Common myeloid progenitor, CD34-positive (primary cell): ENCODE measurements around the gene PRMT5.
"Not testable (repeated sequence)": the region's sequence is repeated elsewhere in the genome, so short reads cannot be mapped to it uniquely, and the experiment has no call there.

Source experiments
- CTCF ChIA-PET: fragments of 350-600 bp; sonication (Branson Sonifier 250); formaldehyde crosslinking; loops from one replicate; lab custom pipeline; 2021; ENCODE audit warnings: antibody characterized with exemption; lab: Charles Lee
- POLR2A ChIA-PET: fragments of 350-600 bp; sonication (Branson Sonifier 250); formaldehyde crosslinking; loops from one replicate; lab custom pipeline; 2021; ENCODE audit warnings: antibody characterized with exemption; lab: Charles Lee
- DNase-seq, 3 donors: peaks; one replicate each; pipeline versions ENCODE4 v3.0.0 to v3.0.0-alpha.2; 2013
- H3K27ac ChIP-seq, 2 experiments: 1 replicate in 1 of 2; 2 replicates in 1 of 2; pipeline ENCODE4 v1.7.0; 2013; ENCODE audit warnings: inconsistent platforms in 2 of 2, low read length in 2 of 2, mild to moderate bottlenecking in 2 of 2, low read depth in 1 of 2, moderate library complexity in 1 of 2; ENCODE audit not compliant: severe bottlenecking in 2 of 2, insufficient read depth in 1 of 2, poor library complexity in 1 of 2
- H3K27me3 ChIP-seq, 5 experiments: replicated peaks in 2 of 5; 1 replicate in 3 of 5; 2 replicates in 2 of 5; pipeline versions ENCODE4 v1.6.1 to v1.7.0; 2013; ENCODE audit warnings: low read length in 4 of 5, mild to moderate bottlenecking in 2 of 5, moderate library complexity in 2 of 5, inconsistent platforms in 1 of 5; ENCODE audit not compliant: insufficient read depth in 5 of 5, control insufficient read depth in 4 of 5
- H3K36me3 ChIP-seq, 4 experiments: 1 replicate in 2 of 4; 2 replicates in 2 of 4; pipeline versions ENCODE4 v1.6.1 to v1.7.0; 2013; ENCODE audit warnings: low read length in 3 of 4, control low read depth in 1 of 4, mild to moderate bottlenecking in 1 of 4; ENCODE audit not compliant: control insufficient read depth in 4 of 4, insufficient read depth in 4 of 4
- H3K4me1 ChIP-seq, 4 experiments: 1 replicate in 3 of 4; 2 replicates in 1 of 4; pipeline versions ENCODE4 v1.6.1 to v1.7.1; 2013; ENCODE audit warnings: low read length in 3 of 4, mild to moderate bottlenecking in 3 of 4, control low read depth in 1 of 4, inconsistent platforms in 1 of 4, moderate library complexity in 1 of 4; ENCODE audit not compliant: control insufficient read depth in 4 of 4, insufficient read depth in 4 of 4; ENCODE audit errors: control extremely low read depth in 1 of 4
- H3K4me3 ChIP-seq, 7 experiments: 1 replicate in 4 of 7; 2 replicates in 3 of 7; pipeline versions ENCODE4 v1.5.1 to v1.7.0; 2013; ENCODE audit warnings: mild to moderate bottlenecking in 7 of 7, low read length in 6 of 7, moderate library complexity in 6 of 7, inconsistent platforms in 2 of 7, low read depth in 2 of 7, control low read depth in 1 of 7; ENCODE audit not compliant: insufficient read depth in 4 of 7, control insufficient read depth in 1 of 7; ENCODE audit errors: extremely low read depth in 1 of 7
- H3K9me3 ChIP-seq, 5 experiments: 1 replicate in 4 of 5; 2 replicates in 1 of 5; pipeline versions ENCODE4 v1.6.1 to v1.7.1; 2013; ENCODE audit warnings: low read length in 4 of 5, mild to moderate bottlenecking in 2 of 5, inconsistent platforms in 1 of 5, low read depth in 1 of 5, moderate library complexity in 1 of 5; ENCODE audit not compliant: control insufficient read depth in 4 of 5, insufficient read depth in 2 of 5; ENCODE audit errors: control extremely low read depth in 1 of 5
- WGBS: methylation state at CpG from one replicate; pipeline ENCODE4 v1.1.5; 2013; ENCODE audit not compliant: insufficient coverage; 5-methylcytosine and 5-hydroxymethylcytosine counted together

The PRMT5 gene

DNA sequence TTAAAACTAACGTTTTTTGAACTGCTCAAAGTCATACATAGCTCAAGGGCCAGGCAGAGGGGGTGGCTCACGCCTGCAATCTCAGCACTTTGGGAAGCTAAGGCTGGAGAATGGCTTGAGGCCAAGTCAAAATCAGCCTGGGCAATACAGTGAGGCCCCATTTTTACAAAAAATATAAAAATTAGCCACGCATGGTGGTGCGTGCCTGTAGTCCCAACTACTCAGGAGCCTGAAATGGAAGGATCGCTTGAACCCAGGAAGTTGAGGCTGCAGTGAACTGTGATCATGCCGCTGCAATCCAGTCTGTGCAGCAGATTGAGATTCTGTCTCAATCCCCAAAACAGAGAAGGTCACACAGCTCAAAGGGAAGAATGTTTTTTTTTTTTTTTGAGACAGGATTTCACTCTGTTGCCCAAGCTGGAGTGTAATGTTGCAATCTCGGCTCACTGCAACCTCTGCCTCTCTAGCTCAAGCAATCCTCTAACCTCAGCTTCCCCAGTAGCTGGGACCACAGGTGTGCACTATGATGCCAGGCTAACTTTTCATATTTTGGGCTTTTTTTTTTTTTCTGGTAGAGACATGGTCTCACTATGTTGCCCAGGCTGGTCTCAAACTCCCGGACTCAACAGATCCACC, 13.2 kb downstream of the PRMT5 start:
- H3K27ac ChIP-seq, result peak overlapping the region in 1 of 2 experiments; percentile 25
- no peaks in the 10 kb centered on the region for H3K27me3 ChIP-seq
- DNase-seq, result peak in 1 of 3 donors; percentile 26
- H3K36me3 ChIP-seq, result peaks cover 5 to 27% (median 17%) of the 10 kb centered on the region in 4 experiments
- ChIA-PET POLR2A (interaction anchor here (1.8 kb wide), 1 partner anchor 10 kb away, joined by 5 read pairs; no protein-coding TSS in a partner anchor), CTCF (interaction anchor here (0.6 to 1.4 kb wide), 4 partner anchors 9 to 40 kb away, joined by 3 to 6 read pairs (median 4); no protein-coding TSS in a partner anchor)
- H3K9me3 ChIP-seq, result no peaks in the 10 kb centered on the region
- H3K4me1 ChIP-seq, result peaks cover 7 to 29% (median 19%) of the 10 kb centered on the region in 4 experiments
- WGBS, result 92% methylated on average over 6 of the region's 8 CpGs
- H3K4me3 ChIP-seq, result no peak overlapping the region

DNA sequence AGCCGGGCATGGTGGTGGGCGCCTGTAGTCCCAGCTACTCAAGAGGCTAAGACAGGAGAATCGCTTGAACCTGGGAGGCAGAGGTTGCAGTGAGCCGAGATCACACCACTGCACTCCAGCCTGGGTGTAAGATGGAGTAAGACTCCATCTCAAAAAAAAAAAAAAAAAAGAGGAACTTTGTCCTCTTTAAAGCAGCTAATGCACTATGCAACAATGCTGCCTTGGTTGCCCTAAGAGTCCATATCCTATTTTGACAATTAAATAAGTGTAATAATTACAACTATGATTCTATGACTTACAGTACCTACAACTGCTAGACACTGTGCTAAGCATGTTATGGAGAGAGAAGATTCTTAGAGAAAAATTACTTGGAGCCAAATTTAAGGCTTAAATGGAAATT, 14.3 kb downstream of the PRMT5 start:
- not testable (repeated sequence) for H3K27ac ChIP-seq, H3K4me3 ChIP-seq, H3K9me3 ChIP-seq, H3K27me3 ChIP-seq
- CTCF ChIA-PET, result interaction anchor here (1.0 to 1.1 kb wide), 3 partner anchors 11 to 16 kb away, joined by 3 to 7 read pairs (median 4); no protein-coding TSS in a partner anchor
- WGBS, result 100% methylated on average over 1 of the region's 4 CpGs
- DNase-seq, result peak in 2 of 3 donors; percentile 21 to 24
- POLR2A ChIA-PET, result interaction anchor here (0.6 to 0.8 kb wide), 2 partner anchors 9 to 43 kb away, joined by 3 read pairs; partner anchors contain the start of gene LRP10
- H3K4me1 ChIP-seq, result peaks cover 7 to 25% (median 16%) of the 10 kb centered on the region in 4 experiments
- peaks cover 2 to 17% (median 7%) of the 10 kb centered on the region in 4 experiments for H3K36me3 ChIP-seq

DNA sequence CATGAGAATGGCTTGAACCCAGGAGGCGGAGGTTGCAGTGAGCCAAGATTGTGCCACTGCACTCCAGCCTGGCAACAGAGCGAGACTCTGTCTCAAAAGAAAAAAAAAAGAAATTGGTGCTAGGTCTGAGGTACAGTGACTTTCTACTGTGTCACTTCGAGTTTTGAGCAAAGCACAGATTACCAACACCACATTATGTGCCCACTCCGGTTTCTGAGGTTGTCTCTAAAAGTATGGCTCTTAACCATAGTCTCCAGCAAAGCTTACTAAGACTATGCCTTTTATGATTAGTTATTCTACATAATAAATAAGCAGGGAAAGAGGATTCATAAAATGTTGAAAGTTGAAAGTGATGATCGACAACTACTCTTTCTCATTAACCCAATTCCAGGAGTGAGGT, 18.3 kb downstream of the PRMT5 start:
- Histone ChIP-seq H3K36me3 (peaks cover 10 to 43% (median 28%) of the 10 kb centered on the region in 4 experiments), H3K27me3 (no peaks in the 10 kb centered on the region), H3K9me3 (no peaks in the 10 kb centered on the region), H3K4me1 (peaks cover 0 to 4% (median 2%) of the 10 kb centered on the region in 4 experiments), H3K27ac (no peak overlapping the region), H3K4me3 (no peak overlapping the region)
- WGBS, result 100% methylated on average over 3 of the region's 5 CpGs
- no peak for DNase-seq
- ChIA-PET POLR2A (no interaction called here), CTCF (interaction anchor here (0.6 to 3.1 kb wide), 4 partner anchors 9 to 38 kb away, joined by 3 to 15 read pairs (median 4); no protein-coding TSS in a partner anchor)

DNA sequence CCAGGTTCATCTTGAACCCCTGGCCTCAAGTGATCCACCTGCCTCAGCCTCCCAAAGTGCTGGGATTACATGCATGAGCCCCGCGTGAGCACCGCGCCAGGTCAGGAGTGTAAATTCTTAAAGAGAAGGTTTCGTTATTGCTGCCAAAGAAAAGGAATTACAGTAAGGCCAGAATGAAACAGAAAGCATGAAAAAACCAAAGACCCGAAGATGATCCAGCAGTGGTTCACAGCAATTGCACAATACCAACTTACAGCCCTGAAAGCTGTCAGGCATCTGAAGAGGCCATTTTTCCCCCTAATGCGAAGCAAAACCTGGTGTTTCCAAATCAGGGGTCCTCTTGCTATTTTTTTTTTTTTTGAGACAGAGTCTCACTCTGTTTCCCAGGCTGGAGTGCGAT, 20.6 kb downstream of the PRMT5 start:
- Histone ChIP-seq H3K9me3 (no peaks in the 10 kb centered on the region), H3K4me3 (no peak overlapping the region), H3K27ac (no peak overlapping the region), H3K27me3 (no peaks in the 10 kb centered on the region), H3K36me3 (peaks cover 18 to 64% (median 47%) of the 10 kb centered on the region in 4 experiments), H3K4me1 (no peaks in the 10 kb centered on the region)
- WGBS, result 96% methylated on average over 8 of the region's 8 CpGs
- POLR2A ChIA-PET, result no interaction called here
- DNase-seq, result no peak
- CTCF ChIA-PET, result interaction anchor here (0.9 kb wide), 1 partner anchor 28 kb away, joined by 3 read pairs; no protein-coding TSS in a partner anchor

DNA sequence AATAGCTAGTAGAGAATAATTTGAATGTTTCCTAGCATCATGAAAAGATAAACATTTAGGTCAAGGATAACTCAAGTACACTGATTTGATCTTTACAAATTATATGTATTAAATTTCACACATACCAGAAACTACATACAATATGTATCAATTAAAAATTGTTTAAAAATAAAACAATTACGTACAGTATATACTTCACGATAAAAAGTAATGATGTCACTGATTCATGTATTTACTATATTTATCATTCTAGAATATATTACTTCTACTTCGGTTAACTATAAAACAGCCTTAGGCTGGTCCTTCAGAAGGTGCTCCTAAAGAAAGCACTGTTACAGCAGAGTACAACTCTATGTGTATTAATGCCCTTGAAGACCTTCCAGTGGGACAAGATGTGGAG, 21.7 kb downstream of the PRMT5 start:
- CTCF ChIA-PET, result interaction anchor here (0.9 to 1.5 kb wide), 2 partner anchors 9 to 35 kb away, joined by 3 read pairs; no protein-coding TSS in a partner anchor
- WGBS, result no CpG with 5 or more reads among the region's 3 CpGs
- no peak overlapping the region for H3K4me3 ChIP-seq
- no peak overlapping the region for H3K27ac ChIP-seq
- no peaks in the 10 kb centered on the region for H3K27me3 ChIP-seq
- H3K4me1 ChIP-seq, result no peaks in the 10 kb centered on the region
- POLR2A ChIA-PET, result no interaction called here
- H3K9me3 ChIP-seq, result no peaks in the 10 kb centered on the region
- no peak for DNase-seq
- peaks cover 23 to 74% (median 53%) of the 10 kb centered on the region in 4 experiments for H3K36me3 ChIP-seq

DNA sequence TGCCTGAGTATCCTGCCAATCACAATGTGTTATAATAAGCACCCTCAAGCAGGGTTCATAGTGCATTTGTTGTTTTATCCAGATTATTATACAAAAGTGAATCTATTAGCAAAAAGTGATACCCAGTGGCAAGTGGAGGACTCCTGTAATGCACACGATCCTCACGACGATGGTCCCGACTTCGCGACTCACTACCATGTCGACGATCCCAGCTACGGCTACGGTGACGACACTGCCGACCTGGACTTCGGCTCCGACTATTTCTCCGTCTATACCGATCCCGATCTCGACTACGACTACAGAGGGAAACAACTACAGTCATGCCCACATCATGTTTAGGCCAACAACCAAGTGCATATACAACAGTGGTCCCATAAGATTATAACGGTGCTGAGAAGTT, 23.1 kb downstream of the PRMT5 start:
- peaks cover 25 to 85% (median 64%) of the 10 kb centered on the region in 4 experiments for H3K36me3 ChIP-seq
- DNase-seq, result no peak

DNA sequence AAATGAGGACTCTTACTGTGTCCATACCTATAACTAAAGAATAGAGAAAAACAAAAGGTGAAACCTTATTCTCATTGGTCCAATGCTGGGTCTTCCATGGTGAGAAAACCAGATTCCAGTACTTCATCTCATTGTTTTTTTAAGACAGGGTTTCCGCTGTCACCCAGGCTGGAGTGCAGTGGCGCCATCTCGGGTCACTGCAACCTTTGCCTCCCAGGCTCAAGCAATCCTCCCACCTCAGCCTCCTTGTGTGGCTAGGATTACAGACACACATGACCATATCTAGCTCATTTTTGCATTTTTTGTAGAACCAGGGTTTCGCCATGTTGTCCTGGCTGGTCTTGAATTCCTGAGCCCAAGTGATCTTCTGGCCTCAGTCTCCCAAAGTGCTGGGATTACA, 23.5 kb downstream of the PRMT5 start:
- no peaks in the 10 kb centered on the region for H3K4me1 ChIP-seq
- H3K27me3 ChIP-seq, result no peaks in the 10 kb centered on the region
- no peaks in the 10 kb centered on the region for H3K9me3 ChIP-seq
- WGBS, result 94% methylated on average over 4 of the region's 4 CpGs
- DNase-seq, result no peak
- H3K27ac ChIP-seq, result no peak overlapping the region
- H3K4me3 ChIP-seq, result no peak overlapping the region
- ChIA-PET CTCF (interaction anchor here (1.2 kb wide), 2 partner anchors 33 to 52 kb away, joined by 3 to 5 read pairs; no protein-coding TSS in a partner anchor), POLR2A (interaction anchor here (0.9 kb wide), 1 partner anchor 9 kb away, joined by 3 read pairs; no protein-coding TSS in a partner anchor)
- H3K36me3 ChIP-seq, result peaks cover 25 to 89% (median 66%) of the 10 kb centered on the region in 4 experiments

More for the DNA sequence above, 23.1 kb downstream of the PRMT5 start:
- no peak overlapping the region for H3K27ac ChIP-seq
- H3K9me3 ChIP-seq, result no peaks in the 10 kb centered on the region
- no peaks in the 10 kb centered on the region for H3K27me3 ChIP-seq
- WGBS, result 94% methylated on average over 19 of the region's 20 CpGs
- ChIA-PET CTCF (interaction anchor here (1.2 kb wide), 1 partner anchor 53 kb away, joined by 3 read pairs; no protein-coding TSS in a partner anchor), POLR2A (interaction anchor here (0.9 kb wide), 1 partner anchor 8 kb away, joined by 3 read pairs; no protein-coding TSS in a partner anchor)
- no peak overlapping the region for H3K4me3 ChIP-seq
- H3K4me1 ChIP-seq, result no peaks in the 10 kb centered on the region
